HEK293 (cell line): ENCODE data around the gene MEF2C.

Experiments used
- CTCF ChIA-PET: fragments of 350-600 bp; formaldehyde crosslinking; extraction: SDS; loops from one replicate; lab custom pipeline; 2021; ENCODE audit warnings: antibody characterized with exemption; lab: Yijun Ruan, JAX
- POLR2A ChIA-PET: fragments of 300-600 bp; formaldehyde crosslinking; extraction: SDS; loops from one replicate; lab custom pipeline; 2020; ENCODE audit warnings: antibody characterized with exemption, inconsistent platforms; lab: Yijun Ruan, JAX
- H3K27ac ChIP-seq: fragments of 200-500 bp; sonication (Bioruptor generic); 2 replicates; pipeline ENCODE4 v1.5.1; 2014; ENCODE audit warnings: low read depth, low read length, control low read depth, inconsistent platforms; ENCODE audit errors: extremely low read depth
- H3K36me3 ChIP-seq, 2 experiments: fragments of 200-500 bp in 1 of 2; sonication (Bioruptor generic) in 1 of 2; 1 replicate in 1 of 2; 2 replicates in 1 of 2; pipeline ENCODE4 v1.5.1; 2014 to 2017; ENCODE audit warnings: inconsistent platforms in 2 of 2, low read length in 2 of 2; ENCODE audit not compliant: control insufficient read depth in 2 of 2, insufficient read depth in 1 of 2
- H3K4me1 ChIP-seq: fragments of 200-500 bp; sonication (Bioruptor generic); 2 replicates; pipeline ENCODE4 v1.5.1; 2014; ENCODE audit warnings: mild to moderate bottlenecking, low read length, inconsistent platforms; ENCODE audit not compliant: control insufficient read depth, insufficient read depth
- H3K4me3 ChIP-seq: 2 replicates; pipeline ENCODE4 v1.5.1; 2011; ENCODE audit warnings: low read depth, mild to moderate bottlenecking, control low read depth, low read length, moderate library complexity
- H3K9me3 ChIP-seq: fragments of 200-500 bp; sonication (Bioruptor generic); 2 replicates; pipeline ENCODE4 v1.5.1; 2014; ENCODE audit warnings: low read depth, low read length, inconsistent platforms; ENCODE audit not compliant: control insufficient read depth, insufficient read depth
- GLIS2 ChIP-seq: fragments of 450-650 bp; formaldehyde crosslinking; IDR thresholded peaks from 2 replicates; pipeline ENCODE4 v1.5.1; 2016; ENCODE audit warnings: missing biosample characterization, missing genetic modification characterization
- KLF8 ChIP-seq: fragments of 450-650 bp; formaldehyde crosslinking; IDR thresholded peaks from 2 replicates; pipeline ENCODE4 v1.5.1; 2016; ENCODE audit warnings: missing biosample characterization, missing genetic modification characterization
- SCRT2 ChIP-seq: fragments of 450-650 bp; formaldehyde crosslinking; IDR thresholded peaks from 2 replicates; pipeline ENCODE4 v1.5.1; 2016; ENCODE audit warnings: missing biosample characterization, missing genetic modification characterization
- SP3 ChIP-seq: fragments of 450-650 bp; formaldehyde crosslinking; IDR thresholded peaks from 2 replicates; pipeline ENCODE4 v1.5.1; 2016; ENCODE audit warnings: missing biosample characterization, missing genetic modification characterization
- WT1 ChIP-seq: fragments of 450-650 bp; formaldehyde crosslinking; IDR thresholded peaks from 2 replicates; pipeline ENCODE4 v1.5.1; 2016; ENCODE audit warnings: missing biosample characterization, missing genetic modification characterization
- ZFHX2 ChIP-seq: fragments of 450-650 bp; formaldehyde crosslinking; conservative IDR thresholded peaks from 2 replicates; pipeline ENCODE4 v1.5.1; 2016; ENCODE audit warnings: missing biosample characterization, missing genetic modification characterization
- ZNF133 ChIP-seq: fragments of 450-650 bp; formaldehyde crosslinking; IDR thresholded peaks from 2 replicates; pipeline ENCODE4 v1.5.1; 2016; ENCODE audit warnings: missing biosample characterization, missing genetic modification characterization
- ZNF274 ChIP-seq, 2 experiments: fragments of 200-500 bp in 1 of 2; fragments of 450-650 bp in 1 of 2; sonication (Bioruptor generic) in 1 of 2; formaldehyde crosslinking in 1 of 2; IDR thresholded peaks; 2 replicates each; pipeline versions ENCODE4 v1.5.1 to v1.6.1; 2014 to 2016; ENCODE audit warnings: borderline replicate concordance in 1 of 2, inconsistent platforms in 1 of 2, low read length in 1 of 2, missing biosample characterization in 1 of 2, missing genetic modification characterization in 1 of 2
- ZNF324 ChIP-seq: fragments of 450-650 bp; formaldehyde crosslinking; IDR thresholded peaks from 2 replicates; pipeline ENCODE4 v1.5.1; 2016; ENCODE audit warnings: missing biosample characterization, missing genetic modification characterization
- ZNF404 ChIP-seq: fragments of 450-650 bp; formaldehyde crosslinking; IDR thresholded peaks from 2 replicates; pipeline ENCODE4 v1.5.1; 2017; ENCODE audit warnings: missing biosample characterization, missing genetic modification characterization
- ZNF423 ChIP-seq: fragments of 450-650 bp; formaldehyde crosslinking; IDR thresholded peaks from 2 replicates; pipeline ENCODE4 v1.5.1; 2016; ENCODE audit warnings: missing biosample characterization, missing genetic modification characterization
- ZNF501 ChIP-seq: fragments of 450-650 bp; formaldehyde crosslinking; IDR thresholded peaks from 2 replicates; pipeline ENCODE4 v1.5.1; 2016; ENCODE audit warnings: missing biosample characterization, missing genetic modification characterization
- ZNF521 ChIP-seq: fragments of 450-650 bp; formaldehyde crosslinking; IDR thresholded peaks from 2 replicates; pipeline ENCODE4 v1.5.1; 2017; ENCODE audit warnings: missing biosample characterization, mild to moderate bottlenecking, missing genetic modification characterization
- ZNF837 ChIP-seq: fragments of 450-650 bp; formaldehyde crosslinking; IDR thresholded peaks from 2 replicates; pipeline ENCODE4 v1.5.1; 2016; ENCODE audit warnings: missing biosample characterization, missing genetic modification characterization
- TF ChIP-seq, protein P1 (sequence below): fragments of 450-650 bp; formaldehyde crosslinking; IDR thresholded peaks from 2 replicates; pipeline ENCODE4 v1.5.1; 2016; ENCODE audit warnings: missing biosample characterization, missing genetic modification characterization
- TF ChIP-seq, protein P2 (sequence below): fragments of 450-650 bp; formaldehyde crosslinking; IDR thresholded peaks from 2 replicates; pipeline ENCODE4 v1.5.1; 2016; ENCODE audit warnings: missing biosample characterization, missing genetic modification characterization
- TF ChIP-seq, protein P3 (sequence below): fragments of 450-650 bp; formaldehyde crosslinking; optimal IDR thresholded peaks from 2 replicates; pipeline ENCODE3; 2016; ENCODE audit warnings: missing biosample characterization, mild to moderate bottlenecking, missing genetic modification characterization
- TF ChIP-seq, protein P4 (sequence below): fragments of 450-650 bp; formaldehyde crosslinking; IDR thresholded peaks from 2 replicates; pipeline ENCODE4 v1.5.1; 2017; ENCODE audit warnings: missing biosample characterization, missing genetic modification characterization
- TF ChIP-seq, protein P5 (sequence below): fragments of 450-650 bp; formaldehyde crosslinking; IDR thresholded peaks from 2 replicates; pipeline ENCODE4 v1.5.1; 2016; ENCODE audit warnings: missing biosample characterization, missing genetic modification characterization, borderline replicate concordance

The MEF2C gene

DNA sequence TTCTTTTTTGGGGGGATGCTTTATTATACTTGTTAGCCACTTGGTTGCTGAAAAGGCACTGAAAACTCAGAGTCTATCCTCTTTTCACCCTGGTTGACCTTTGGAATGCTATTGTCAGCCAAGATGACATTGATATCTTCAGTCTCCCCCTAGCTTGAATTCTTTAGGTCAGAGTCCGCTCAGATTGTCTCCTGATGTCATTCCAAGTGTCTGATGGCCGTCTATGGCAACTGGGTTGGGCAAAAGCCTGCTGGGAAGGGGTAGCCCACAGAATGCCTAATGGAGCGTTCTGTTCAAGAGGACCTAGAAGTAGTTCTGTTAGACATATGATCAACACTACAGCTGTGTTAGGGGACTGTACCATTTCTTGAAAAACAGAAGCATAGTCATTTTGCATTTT is 9.7 kb upstream of the MEF2C start (continued):
- no peak for TF ChIP-seq ZNF274 (IDR thresholded peaks at IDR 0.05; ENCODE audit: low read length)
- TF ChIP-seq ZNF274 (tag by site-specific recombination; IDR thresholded peaks at IDR 0.05; ENCODE audit: borderline replicate concordance): no peak
- TF ChIP-seq GLIS2 (tag by site-specific recombination): no peak
- no peak for TF ChIP-seq KLF8 (tag by site-specific recombination)

DNA sequence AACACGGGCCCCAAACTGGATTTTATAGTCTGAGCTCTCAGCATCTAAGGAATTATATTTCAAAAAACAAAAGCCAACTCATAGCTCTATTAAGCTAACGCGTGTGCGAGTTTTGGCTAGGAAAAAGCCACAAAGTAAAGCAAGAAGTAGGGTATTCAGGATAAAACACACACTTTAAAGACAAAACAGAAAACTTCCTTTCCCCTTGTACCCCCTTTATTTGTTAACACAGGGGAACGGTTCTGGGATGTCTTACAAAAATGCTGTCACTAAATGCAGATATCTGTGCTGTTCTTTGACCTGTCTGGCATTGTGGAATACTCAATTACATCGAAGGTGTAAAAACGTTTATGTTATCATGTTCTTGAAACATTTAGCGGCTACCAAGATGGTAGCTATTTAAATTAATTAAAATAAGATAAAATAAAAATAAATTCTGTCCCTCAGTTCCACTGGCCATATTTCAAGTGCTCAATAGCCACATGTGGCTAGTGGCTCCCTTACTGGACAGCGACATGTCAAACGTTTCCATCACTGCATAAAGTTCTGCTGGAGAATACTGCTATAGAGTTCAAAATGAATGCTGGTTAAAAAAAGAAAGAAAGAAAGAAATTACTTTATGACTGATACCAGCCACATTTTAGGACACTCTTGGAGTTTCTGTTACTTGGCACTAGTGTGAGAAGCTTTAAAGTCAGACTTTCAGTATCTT is 7.2 kb upstream of the MEF2C start:
- CTCF ChIA-PET: interaction anchor here (1.2 kb wide), 1 partner anchor 10 kb away, joined by 3 read pairs; no protein-coding TSS in a partner anchor
- no peaks in the 10 kb centered on the region for H3K36me3 ChIP-seq
- no peak overlapping the region for H3K27ac ChIP-seq
- H3K4me1 ChIP-seq: no peaks in the 10 kb centered on the region
- no peak for TF ChIP-seq ZNF521 (tag by site-specific recombination)
- TF ChIP-seq, protein P1, sequence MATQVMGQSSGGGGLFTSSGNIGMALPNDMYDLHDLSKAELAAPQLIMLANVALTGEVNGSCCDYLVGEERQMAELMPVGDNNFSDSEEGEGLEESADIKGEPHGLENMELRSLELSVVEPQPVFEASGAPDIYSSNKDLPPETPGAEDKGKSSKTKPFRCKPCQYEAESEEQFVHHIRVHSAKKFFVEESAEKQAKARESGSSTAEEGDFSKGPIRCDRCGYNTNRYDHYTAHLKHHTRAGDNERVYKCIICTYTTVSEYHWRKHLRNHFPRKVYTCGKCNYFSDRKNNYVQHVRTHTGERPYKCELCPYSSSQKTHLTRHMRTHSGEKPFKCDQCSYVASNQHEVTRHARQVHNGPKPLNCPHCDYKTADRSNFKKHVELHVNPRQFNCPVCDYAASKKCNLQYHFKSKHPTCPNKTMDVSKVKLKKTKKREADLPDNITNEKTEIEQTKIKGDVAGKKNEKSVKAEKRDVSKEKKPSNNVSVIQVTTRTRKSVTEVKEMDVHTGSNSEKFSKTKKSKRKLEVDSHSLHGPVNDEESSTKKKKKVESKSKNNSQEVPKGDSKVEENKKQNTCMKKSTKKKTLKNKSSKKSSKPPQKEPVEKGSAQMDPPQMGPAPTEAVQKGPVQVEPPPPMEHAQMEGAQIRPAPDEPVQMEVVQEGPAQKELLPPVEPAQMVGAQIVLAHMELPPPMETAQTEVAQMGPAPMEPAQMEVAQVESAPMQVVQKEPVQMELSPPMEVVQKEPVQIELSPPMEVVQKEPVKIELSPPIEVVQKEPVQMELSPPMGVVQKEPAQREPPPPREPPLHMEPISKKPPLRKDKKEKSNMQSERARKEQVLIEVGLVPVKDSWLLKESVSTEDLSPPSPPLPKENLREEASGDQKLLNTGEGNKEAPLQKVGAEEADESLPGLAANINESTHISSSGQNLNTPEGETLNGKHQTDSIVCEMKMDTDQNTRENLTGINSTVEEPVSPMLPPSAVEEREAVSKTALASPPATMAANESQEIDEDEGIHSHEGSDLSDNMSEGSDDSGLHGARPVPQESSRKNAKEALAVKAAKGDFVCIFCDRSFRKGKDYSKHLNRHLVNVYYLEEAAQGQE (tag by site-specific recombination): peak; percentile 70
- no peak for TF ChIP-seq WT1
- TF ChIP-seq, protein P2, sequence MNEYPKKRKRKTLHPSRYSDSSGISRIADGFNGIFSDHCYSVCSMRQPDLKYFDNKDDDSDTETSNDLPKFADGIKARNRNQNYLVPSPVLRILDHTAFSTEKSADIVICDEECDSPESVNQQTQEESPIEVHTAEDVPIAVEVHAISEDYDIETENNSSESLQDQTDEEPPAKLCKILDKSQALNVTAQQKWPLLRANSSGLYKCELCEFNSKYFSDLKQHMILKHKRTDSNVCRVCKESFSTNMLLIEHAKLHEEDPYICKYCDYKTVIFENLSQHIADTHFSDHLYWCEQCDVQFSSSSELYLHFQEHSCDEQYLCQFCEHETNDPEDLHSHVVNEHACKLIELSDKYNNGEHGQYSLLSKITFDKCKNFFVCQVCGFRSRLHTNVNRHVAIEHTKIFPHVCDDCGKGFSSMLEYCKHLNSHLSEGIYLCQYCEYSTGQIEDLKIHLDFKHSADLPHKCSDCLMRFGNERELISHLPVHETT: no peak
- no peak for TF ChIP-seq ZNF324
- no peak for TF ChIP-seq SP3 (tag by site-specific recombination)
- TF ChIP-seq, all 188 proteins: peak for 1
- H3K9me3 ChIP-seq: no peaks in the 10 kb centered on the region
- POLR2A ChIA-PET: no interaction called here
- H3K4me3 ChIP-seq: no peak overlapping the region

DNA sequence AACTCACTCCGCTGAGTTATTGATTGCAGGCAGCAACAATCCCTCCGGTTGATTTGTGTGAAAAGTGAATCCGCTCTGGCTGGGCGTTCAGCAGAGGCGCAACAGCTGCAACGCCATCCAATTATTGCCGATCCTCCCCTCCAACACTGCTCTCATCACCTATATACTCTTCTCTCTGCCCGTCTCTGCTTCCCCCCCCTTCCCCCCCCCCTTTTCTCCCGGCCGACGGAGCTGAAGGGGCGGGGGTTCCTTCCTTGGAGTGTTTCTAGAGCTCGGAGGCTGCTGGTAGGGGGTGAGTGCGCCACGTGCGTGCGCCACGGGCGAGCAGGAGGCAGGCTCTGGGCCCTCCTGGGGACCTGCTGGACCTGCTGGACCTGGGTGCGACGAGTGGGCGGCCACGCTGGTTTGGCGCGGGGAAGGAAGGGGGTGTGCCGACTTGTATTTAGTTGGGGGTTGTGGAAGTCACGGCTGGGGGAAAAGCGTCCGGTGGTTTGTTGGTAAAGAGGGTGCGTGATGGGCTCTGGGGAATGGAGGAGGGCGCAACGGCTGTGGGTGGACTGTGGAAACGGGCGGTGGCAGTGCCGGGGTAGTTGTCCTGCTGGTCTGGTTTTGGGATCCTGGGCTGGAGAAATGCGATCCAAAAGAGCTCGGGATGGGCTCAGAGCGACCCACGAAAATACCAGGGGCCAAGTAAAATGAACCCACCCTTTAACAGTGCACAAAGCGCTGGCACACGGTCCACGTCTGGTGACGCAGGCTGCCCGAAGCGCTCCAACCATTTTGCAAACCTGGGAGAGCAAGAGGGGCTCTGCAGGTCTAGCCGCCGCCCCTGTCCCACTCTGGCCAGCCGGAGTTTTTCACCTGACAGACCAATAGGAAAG is 6.4 kb upstream of the MEF2C start:
- ChIA-PET CTCF (interaction anchor here (1.2 kb wide), 1 partner anchor 9 kb away, joined by 3 read pairs; no protein-coding TSS in a partner anchor), POLR2A (no interaction called here)
- Histone ChIP-seq H3K27ac (no peak overlapping the region; the same call in 1 of the 2 replicates), H3K36me3 (no peaks in the 10 kb centered on the region), H3K9me3 (no peaks in the 10 kb centered on the region), H3K4me1 (no peaks in the 10 kb centered on the region), H3K4me3 (no peak overlapping the region; the same call in 1 of the 2 replicates)
- TF ChIP-seq ZNF423 (tag by site-specific recombination) (peak; percentile 68; the same call in 1 of the 2 replicates), ZFHX2 (tag by site-specific recombination) (peak; percentile 54), ZNF501 (peak; percentile 40; the same call in 1 of the 2 replicates), ZNF404 (tag by site-specific recombination) (no peak), ZNF837 (tag by site-specific recombination) (no peak), ZNF133 (tag by site-specific recombination) (no peak), SCRT2 (tag by site-specific recombination) (peak; percentile 53; the same call in 1 of the 2 replicates)
- TF ChIP-seq, protein P3, sequence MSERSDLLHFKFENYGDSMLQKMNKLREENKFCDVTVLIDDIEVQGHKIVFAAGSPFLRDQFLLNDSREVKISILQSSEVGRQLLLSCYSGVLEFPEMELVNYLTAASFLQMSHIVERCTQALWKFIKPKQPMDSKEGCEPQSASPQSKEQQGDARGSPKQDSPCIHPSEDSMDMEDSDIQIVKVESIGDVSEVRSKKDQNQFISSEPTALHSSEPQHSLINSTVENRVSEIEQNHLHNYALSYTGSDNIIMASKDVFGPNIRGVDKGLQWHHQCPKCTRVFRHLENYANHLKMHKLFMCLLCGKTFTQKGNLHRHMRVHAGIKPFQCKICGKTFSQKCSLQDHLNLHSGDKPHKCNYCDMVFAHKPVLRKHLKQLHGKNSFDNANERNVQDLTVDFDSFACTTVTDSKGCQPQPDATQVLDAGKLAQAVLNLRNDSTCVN (tag by site-specific recombination): peak; percentile 48
- TF ChIP-seq, protein P4, sequence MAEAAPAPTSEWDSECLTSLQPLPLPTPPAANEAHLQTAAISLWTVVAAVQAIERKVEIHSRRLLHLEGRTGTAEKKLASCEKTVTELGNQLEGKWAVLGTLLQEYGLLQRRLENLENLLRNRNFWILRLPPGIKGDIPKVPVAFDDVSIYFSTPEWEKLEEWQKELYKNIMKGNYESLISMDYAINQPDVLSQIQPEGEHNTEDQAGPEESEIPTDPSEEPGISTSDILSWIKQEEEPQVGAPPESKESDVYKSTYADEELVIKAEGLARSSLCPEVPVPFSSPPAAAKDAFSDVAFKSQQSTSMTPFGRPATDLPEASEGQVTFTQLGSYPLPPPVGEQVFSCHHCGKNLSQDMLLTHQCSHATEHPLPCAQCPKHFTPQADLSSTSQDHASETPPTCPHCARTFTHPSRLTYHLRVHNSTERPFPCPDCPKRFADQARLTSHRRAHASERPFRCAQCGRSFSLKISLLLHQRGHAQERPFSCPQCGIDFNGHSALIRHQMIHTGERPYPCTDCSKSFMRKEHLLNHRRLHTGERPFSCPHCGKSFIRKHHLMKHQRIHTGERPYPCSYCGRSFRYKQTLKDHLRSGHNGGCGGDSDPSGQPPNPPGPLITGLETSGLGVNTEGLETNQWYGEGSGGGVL (tag by site-specific recombination): peak; percentile 87
- TF ChIP-seq, protein P5, sequence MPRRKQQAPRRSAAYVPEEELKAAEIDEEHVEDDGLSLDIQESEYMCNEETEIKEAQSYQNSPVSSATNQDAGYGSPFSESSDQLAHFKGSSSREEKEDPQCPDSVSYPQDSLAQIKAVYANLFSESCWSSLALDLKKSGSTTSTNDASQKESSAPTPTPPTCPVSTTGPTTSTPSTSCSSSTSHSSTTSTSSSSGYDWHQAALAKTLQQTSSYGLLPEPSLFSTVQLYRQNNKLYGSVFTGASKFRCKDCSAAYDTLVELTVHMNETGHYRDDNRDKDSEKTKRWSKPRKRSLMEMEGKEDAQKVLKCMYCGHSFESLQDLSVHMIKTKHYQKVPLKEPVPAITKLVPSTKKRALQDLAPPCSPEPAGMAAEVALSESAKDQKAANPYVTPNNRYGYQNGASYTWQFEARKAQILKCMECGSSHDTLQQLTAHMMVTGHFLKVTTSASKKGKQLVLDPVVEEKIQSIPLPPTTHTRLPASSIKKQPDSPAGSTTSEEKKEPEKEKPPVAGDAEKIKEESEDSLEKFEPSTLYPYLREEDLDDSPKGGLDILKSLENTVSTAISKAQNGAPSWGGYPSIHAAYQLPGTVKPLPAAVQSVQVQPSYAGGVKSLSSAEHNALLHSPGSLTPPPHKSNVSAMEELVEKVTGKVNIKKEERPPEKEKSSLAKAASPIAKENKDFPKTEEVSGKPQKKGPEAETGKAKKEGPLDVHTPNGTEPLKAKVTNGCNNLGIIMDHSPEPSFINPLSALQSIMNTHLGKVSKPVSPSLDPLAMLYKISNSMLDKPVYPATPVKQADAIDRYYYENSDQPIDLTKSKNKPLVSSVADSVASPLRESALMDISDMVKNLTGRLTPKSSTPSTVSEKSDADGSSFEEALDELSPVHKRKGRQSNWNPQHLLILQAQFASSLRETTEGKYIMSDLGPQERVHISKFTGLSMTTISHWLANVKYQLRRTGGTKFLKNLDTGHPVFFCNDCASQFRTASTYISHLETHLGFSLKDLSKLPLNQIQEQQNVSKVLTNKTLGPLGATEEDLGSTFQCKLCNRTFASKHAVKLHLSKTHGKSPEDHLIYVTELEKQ (tag by site-specific recombination): no peak
